Cardiac fibroblast (primary cell): Measurements from ENCODE around the gene JAG1.

Experiments
- DNase-seq, 2 donors: peaks; one replicate each; pipeline versions ENCODE4 v3.0.0 to v3.0.0-alpha.2; 2010; ENCODE audit warnings: low read depth in 2 of 2
- H3K4me3 ChIP-seq, 2 donors: replicated peaks in 1 of 2; 1 replicate in 1 of 2; 2 replicates in 1 of 2; pipeline ENCODE4 v1.5.1; 2011; ENCODE audit warnings: low read depth in 2 of 2, low read length in 2 of 2, mild to moderate bottlenecking in 2 of 2, moderate library complexity in 1 of 2
- TF ChIP-seq, protein P1 (sequence below): IDR thresholded peaks from one replicate; pipeline ENCODE4 v1.5.1; 2011; ENCODE audit warnings: low read depth, mild to moderate bottlenecking, low read length, inconsistent platforms

Gene JAG1

DNA sequence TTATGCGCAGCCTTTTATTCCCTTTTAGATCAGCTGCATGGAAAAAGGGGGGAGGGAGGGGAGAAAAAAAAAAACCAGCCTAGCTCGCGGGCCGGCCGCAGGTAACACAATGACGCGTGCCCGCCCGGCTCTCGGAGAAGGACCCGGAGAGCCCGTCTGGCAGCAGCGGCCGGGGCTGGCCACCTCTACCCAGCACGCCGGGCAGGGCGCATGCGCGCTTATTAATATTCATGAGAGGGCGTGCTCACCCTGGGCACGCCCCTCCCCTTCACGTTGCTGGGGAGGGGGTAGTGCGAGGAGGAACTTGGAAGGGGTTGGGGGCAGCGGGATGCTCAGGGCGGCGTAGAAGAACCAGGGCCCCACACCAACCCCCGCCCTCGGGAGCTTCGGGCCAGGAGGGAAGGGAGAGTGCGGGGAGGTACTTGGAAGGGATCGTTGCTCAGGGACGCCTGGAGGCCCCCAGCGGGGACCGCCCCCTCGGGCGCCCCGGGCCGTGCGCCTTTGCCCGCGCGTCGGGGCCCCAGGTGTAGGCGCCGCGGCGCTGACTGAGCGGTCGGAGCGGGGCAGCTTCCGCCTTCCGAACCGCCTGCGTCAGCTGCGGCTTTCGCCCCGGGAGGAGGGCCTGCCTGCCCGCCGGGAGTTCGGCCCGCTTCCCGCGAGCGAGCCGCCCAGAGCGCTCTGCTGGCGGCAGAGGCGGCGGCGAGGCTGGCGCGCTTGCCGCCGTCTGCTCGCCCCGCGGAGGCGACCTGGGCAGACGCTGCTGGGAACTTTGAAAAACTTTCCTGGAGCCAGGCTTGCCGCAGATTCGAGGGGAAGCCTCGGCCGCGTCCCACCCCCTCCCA lies at the start of gene JAG1:
Gene JAG1, minus strand, starts transcription at position 158 of the 842 bp plus-strand sequence. CDS start 469 bp downstream, outside the sequence.
- DNase-seq: peak; percentile 96 to 98
- TF ChIP-seq, protein P1, sequence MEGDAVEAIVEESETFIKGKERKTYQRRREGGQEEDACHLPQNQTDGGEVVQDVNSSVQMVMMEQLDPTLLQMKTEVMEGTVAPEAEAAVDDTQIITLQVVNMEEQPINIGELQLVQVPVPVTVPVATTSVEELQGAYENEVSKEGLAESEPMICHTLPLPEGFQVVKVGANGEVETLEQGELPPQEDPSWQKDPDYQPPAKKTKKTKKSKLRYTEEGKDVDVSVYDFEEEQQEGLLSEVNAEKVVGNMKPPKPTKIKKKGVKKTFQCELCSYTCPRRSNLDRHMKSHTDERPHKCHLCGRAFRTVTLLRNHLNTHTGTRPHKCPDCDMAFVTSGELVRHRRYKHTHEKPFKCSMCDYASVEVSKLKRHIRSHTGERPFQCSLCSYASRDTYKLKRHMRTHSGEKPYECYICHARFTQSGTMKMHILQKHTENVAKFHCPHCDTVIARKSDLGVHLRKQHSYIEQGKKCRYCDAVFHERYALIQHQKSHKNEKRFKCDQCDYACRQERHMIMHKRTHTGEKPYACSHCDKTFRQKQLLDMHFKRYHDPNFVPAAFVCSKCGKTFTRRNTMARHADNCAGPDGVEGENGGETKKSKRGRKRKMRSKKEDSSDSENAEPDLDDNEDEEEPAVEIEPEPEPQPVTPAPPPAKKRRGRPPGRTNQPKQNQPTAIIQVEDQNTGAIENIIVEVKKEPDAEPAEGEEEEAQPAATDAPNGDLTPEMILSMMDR: no peak
- H3K4me3 ChIP-seq: peak within 1 kb of the TSS; percentile 81 to 88

DNA sequence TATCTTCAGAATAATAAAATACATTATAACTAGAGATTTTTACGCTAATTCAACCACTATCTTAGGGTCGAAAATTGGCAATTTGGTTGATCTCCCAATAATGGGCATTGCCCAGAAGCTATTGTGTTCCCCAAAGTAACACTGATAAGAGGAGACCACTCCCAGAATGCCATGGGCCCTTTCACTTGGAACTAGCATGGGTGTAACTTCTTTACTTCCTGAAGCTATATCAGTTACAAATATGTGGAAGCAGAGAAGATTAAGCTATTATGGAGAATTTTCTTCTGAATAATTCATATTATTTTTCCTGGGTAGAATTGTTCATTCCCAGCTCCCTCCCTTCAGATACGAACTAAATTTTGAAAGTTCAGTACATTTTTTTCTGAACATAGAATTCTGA lies 48.2 kb upstream of the JAG1 start:
- H3K4me3 ChIP-seq: no peak overlapping the region
- no peak for DNase-seq
- TF ChIP-seq, protein P1: no peak

DNA sequence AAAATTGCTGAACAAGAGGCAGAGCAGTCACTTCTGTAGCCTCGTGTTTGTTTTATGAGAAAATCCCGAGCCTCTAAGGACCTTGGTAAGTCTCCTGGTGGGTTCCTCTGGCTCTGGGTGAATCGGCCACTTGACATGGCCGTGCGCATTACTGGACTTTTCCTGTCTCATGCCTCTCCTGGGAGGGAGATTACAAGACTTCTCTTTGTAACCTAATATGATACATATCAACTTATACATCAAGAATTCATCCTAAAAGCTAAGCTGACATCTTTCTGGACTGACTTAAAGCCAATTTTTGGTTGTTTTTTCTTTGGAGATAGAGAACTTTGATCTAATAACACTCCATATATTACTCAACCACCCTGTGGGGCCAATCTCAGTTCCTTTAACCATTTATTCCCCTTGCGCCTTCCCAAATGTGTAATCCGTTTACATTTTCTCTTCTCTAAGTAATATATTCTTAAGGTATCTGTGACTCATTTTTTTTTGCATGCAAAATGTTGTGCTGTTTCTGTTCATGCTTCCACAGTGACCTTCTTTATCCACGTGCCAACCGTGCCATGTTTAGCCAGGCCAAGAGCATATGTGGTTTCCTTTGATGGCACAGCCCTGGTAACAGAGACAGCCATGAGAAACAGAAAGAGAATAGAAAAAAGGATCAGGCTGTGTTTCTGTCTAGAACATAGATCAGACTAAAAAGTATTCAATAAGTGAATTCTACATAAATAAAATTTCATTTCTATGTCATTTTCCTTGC lies 47.5 kb upstream of the JAG1 start:
- TF ChIP-seq, protein P1: no peak
- DNase-seq: peak in 1 of 2 donors; percentile 52
- no peak overlapping the region for H3K4me3 ChIP-seq

DNA sequence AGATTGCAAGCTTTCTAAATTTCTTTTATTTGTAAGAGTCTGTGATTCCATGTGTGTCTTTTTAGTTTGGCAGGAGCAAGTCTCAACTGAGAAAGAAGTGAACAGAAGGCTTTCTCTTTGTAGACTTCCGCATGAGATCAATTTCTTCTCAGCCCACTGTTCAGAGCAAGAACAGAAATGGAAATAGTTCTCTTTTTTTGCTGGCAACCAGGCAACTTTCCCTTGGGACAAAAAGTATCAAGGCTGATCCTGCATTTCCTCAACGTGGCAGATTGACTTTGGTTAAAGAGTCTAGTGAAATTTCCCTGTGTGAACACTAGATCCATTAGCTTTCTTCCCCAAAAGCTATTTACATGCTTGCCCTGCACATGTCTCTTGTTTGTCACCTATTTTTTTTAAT lies 46.8 kb upstream of the JAG1 start:
- H3K4me3 ChIP-seq: no peak overlapping the region
- TF ChIP-seq, protein P1: no peak
- DNase-seq: peak in 1 of 2 donors; percentile 23

DNA sequence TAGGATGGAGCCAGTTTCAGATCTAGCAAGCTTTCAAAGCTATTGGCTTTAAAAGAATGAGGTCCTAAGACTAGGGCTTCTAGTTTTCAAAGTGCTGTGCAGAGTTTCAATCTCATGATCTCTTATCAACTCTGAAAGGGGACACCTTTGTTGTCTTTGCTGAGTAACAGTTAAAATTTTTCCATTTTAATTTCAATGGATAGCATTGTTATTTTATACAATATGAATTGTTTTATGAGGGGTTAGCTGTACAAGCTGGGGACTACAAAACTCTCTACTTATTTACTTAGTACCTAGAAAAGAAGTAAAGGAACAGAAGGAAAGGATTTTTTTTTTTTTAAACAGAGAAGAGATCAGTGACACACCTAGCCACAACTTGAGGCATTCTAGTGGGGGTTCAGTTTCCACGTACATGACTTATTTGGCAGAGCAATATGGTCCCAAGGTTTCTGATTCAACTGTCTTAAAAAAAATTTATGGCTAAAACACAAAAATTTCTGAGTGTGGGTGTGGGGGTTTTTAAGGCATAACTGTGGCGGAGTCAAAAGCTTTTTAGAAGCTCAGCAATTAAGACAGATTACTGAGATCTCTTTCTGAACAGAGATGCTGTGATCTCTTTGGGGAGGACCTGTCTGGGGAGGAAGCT lies 46.1 kb upstream of the JAG1 start:
- DNase-seq: no peak
- no peak overlapping the region for H3K4me3 ChIP-seq
- TF ChIP-seq, protein P1: no peak

DNA sequence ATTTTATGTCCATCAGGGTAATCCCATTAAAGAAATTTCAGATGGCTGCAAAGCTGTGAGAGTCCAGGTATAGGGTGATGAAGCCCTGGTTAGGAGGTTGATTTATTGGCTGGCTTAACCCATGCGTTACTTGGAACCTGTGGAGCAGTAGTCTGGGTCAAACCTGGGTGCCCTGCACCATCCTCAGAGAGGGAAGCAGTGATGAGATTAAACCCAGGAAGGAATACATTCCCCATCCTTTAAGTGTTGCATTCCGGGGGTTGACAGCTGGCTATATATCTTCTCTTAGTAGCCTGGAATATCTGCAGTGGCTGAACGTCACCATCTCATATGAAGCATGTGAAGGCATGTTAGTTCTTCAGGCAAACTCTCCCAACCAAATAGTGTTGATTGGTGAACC lies 44.9 kb upstream of the JAG1 start:
- no peak overlapping the region for H3K4me3 ChIP-seq
- TF ChIP-seq, protein P1: no peak
- DNase-seq: no peak
